Trophoblast cell (in vitro differentiated cells and primary cell): ENCODE measurements around the gene BICC1.

Source experiments
- DNase-seq, 2 donors: peaks; one replicate each; pipeline ENCODE4 v3.0.0-alpha.2; 2016
- H2AFZ ChIP-seq: 2 replicates; pipeline ENCODE4 v1.6.1; 2013; ENCODE audit warnings: low read length, moderate library complexity, mild to moderate bottlenecking; ENCODE audit not compliant: insufficient read depth, poor library complexity
- H2AK5ac ChIP-seq: 2 replicates; pipeline ENCODE4 v1.6.1; 2013; ENCODE audit warnings: mild to moderate bottlenecking, low read length
- H2BK120ac ChIP-seq: 2 replicates; pipeline ENCODE4 v1.6.1; 2013; ENCODE audit warnings: low read length, mild to moderate bottlenecking, moderate library complexity; ENCODE audit not compliant: insufficient read depth, poor library complexity
- H2BK12ac ChIP-seq: 2 replicates; pipeline ENCODE4 v1.6.1; 2013; ENCODE audit warnings: mild to moderate bottlenecking, low read length, moderate library complexity
- H2BK5ac ChIP-seq: 2 replicates; pipeline ENCODE4 v1.6.1; 2013; ENCODE audit warnings: low read length, low read depth, moderate library complexity, mild to moderate bottlenecking; ENCODE audit not compliant: poor library complexity
- H3K14ac ChIP-seq: 2 replicates; pipeline ENCODE4 v1.6.1; 2013; ENCODE audit warnings: mild to moderate bottlenecking, low read length
- H3K18ac ChIP-seq: 2 replicates; pipeline ENCODE4 v1.6.1; 2013; ENCODE audit warnings: mild to moderate bottlenecking, low read length
- H3K23ac ChIP-seq: 2 replicates; pipeline ENCODE4 v1.6.1; 2013; ENCODE audit warnings: low read length
- H3K27ac ChIP-seq: 2 replicates; pipeline ENCODE4 v1.5.1; 2013; ENCODE audit warnings: low read depth, mild to moderate bottlenecking, inconsistent platforms, low read length, moderate library complexity
- H3K27me3 ChIP-seq: 2 replicates; pipeline ENCODE4 v1.6.1; 2013; ENCODE audit warnings: inconsistent platforms, mild to moderate bottlenecking, low read length, moderate library complexity; ENCODE audit not compliant: insufficient read depth
- H3K36me3 ChIP-seq, 2 experiments: 1 replicate in 1 of 2; 2 replicates in 1 of 2; pipeline ENCODE4 v1.6.1; 2013; ENCODE audit warnings: low read length in 2 of 2, mild to moderate bottlenecking in 2 of 2, moderate library complexity in 1 of 2; ENCODE audit not compliant: insufficient read depth in 2 of 2, control insufficient read depth in 1 of 2
- H3K4ac ChIP-seq: 2 replicates; pipeline ENCODE4 v1.6.1; 2013; ENCODE audit warnings: low read depth, mild to moderate bottlenecking, low read length, moderate library complexity
- H3K4me1 ChIP-seq, 2 experiments: 1 replicate in 1 of 2; 2 replicates in 1 of 2; pipeline ENCODE4 v1.6.1; 2013; ENCODE audit warnings: low read length in 2 of 2, mild to moderate bottlenecking in 2 of 2, moderate library complexity in 1 of 2; ENCODE audit not compliant: insufficient read depth in 2 of 2, control insufficient read depth in 1 of 2
- H3K4me2 ChIP-seq: 2 replicates; pipeline ENCODE4 v1.6.1; 2013; ENCODE audit warnings: inconsistent platforms, mild to moderate bottlenecking, low read length, moderate library complexity
- H3K4me3 ChIP-seq: 2 replicates; pipeline ENCODE4 v1.5.1; 2013; ENCODE audit warnings: mild to moderate bottlenecking, low read depth, low read length, inconsistent platforms
- H3K79me1 ChIP-seq: one replicate; pipeline ENCODE4 v1.6.1; 2013; ENCODE audit warnings: low read length
- H3K79me2 ChIP-seq: 2 replicates; pipeline ENCODE4 v1.6.1; 2013; ENCODE audit warnings: low read length, mild to moderate bottlenecking; ENCODE audit not compliant: control insufficient read depth, insufficient read depth, poor library complexity
- H3K9ac ChIP-seq: 2 replicates; pipeline ENCODE4 v1.6.1; 2013; ENCODE audit warnings: mild to moderate bottlenecking, low read length
- H3K9me3 ChIP-seq: 2 replicates; pipeline ENCODE4 v1.6.1; 2013; ENCODE audit warnings: low read depth, mild to moderate bottlenecking, control low read depth, inconsistent platforms, low read length; ENCODE audit not compliant: insufficient read depth
- H4K12ac ChIP-seq: 2 replicates; pipeline ENCODE4 v1.6.1; 2013; ENCODE audit warnings: low read depth, mild to moderate bottlenecking, low read length, moderate library complexity
- H4K8ac ChIP-seq: 2 replicates; pipeline ENCODE4 v1.6.1; 2013; ENCODE audit warnings: low read depth, mild to moderate bottlenecking, low read length, moderate library complexity
- H4K91ac ChIP-seq: one replicate; pipeline ENCODE4 v1.6.1; 2013; ENCODE audit warnings: low read depth, mild to moderate bottlenecking, low read length, moderate library complexity
- WGBS: extraction: QIAGEN DNeasy Blood & Tissue Kit; methylation state at CpG from one replicate; pipeline ENCODE4 v1.1.7; 2013; ENCODE audit warnings: missing lambda C conversion rate; ENCODE audit not compliant: insufficient read length, insufficient coverage; ENCODE audit errors: extremely low coverage; 5-methylcytosine and 5-hydroxymethylcytosine counted together

BICC1 gene

DNA sequence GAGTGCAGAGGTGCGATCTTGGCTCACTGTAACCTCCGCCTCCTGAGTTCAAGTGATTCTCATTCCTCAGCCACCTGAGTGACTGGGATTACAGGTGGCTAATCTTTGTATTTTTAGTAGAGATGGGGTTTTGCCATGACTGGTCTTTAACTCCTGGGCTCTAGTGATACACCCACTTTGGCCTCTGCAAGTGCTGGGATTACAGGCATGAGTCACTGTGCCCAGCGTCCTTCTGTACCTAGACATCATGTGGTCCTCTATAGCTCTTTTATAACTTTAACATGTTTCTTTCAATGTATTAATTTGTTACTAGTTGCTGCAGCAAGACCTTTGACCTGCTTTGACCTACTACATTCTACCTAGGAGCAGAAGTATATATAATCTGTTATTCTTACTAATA, 38.7 kb upstream of the BICC1 start:
- no peak for DNase-seq
- no peak overlapping the region for H3K4ac ChIP-seq
- no peak overlapping the region for H2BK5ac ChIP-seq
- H3K27ac ChIP-seq: no peak overlapping the region
- no peak overlapping the region for H4K91ac ChIP-seq
- WGBS: no CpG with 5 or more reads among the region's 3 CpGs
- no peak overlapping the region for H2BK120ac ChIP-seq
- H3K14ac ChIP-seq: no peak overlapping the region
- no peak overlapping the region for H3K23ac ChIP-seq
- H3K36me3 ChIP-seq: no peaks in the 10 kb centered on the region
- H3K4me3 ChIP-seq: no peak overlapping the region
- H4K12ac ChIP-seq: no peak overlapping the region
- H3K9ac ChIP-seq: no peak overlapping the region
- no peak overlapping the region for H2AFZ ChIP-seq
- H2BK12ac ChIP-seq: no peak overlapping the region
- H4K8ac ChIP-seq: no peak overlapping the region
- no peaks in the 10 kb centered on the region for H3K79me1 ChIP-seq
- H3K4me1 ChIP-seq: peaks cover 0 to 3% of the 10 kb centered on the region in 2 experiments
- no peaks in the 10 kb centered on the region for H3K27me3 ChIP-seq
- H3K9me3 ChIP-seq: no peaks in the 10 kb centered on the region
- no peak overlapping the region for H3K4me2 ChIP-seq
- H2AK5ac ChIP-seq: no peak overlapping the region
- no peaks in the 10 kb centered on the region for H3K79me2 ChIP-seq
- no peak overlapping the region for H3K18ac ChIP-seq

DNA sequence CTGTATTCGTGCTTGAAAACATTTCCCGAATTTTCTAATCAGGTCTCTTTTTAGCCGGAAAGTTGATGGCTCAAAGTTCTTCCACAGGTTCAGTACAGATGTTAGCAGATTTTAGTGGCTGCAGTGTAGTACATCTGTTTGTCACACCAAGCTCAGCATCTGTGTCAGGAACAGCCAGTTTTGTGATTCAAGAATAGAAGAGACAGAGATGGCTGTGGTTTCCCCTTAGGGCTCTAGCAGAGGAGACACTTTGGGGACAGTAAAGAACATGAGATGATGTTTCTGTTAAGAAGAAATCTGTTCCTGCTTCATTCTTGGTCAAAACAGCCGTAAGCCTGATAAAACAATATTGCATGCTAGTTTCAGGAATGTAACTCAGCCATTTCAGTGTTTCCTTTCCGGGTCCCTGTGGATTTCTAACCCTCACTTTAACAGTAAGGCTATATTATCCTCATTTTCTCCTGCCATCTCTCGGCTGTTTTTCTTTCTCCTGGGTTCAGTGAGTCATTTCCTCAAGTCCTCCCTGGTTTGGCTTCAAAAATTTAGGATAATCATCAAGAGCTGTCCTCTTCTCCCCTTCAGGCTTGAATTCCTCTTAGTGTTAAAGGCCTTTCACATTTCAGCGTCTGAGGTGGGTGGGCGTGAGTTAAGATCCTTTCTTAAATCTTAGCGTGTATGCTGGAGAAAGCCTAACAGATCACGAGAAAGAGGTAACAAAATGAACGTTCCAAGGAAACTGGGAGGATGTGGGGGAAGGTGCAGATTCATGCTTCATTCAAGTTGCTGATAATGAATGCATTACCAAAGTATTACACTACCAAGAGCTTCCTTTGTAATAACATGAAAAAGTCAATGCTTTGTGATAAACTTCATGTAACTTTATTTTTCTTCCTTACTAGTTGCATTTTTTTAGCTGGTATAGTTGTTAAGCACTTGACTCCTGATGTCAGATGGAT, 37.1 kb upstream of the BICC1 start:
- H3K9ac ChIP-seq: no peak overlapping the region
- H3K79me1 ChIP-seq: no peaks in the 10 kb centered on the region
- DNase-seq: no peak
- no peak overlapping the region for H2BK5ac ChIP-seq
- H2AFZ ChIP-seq: no peak overlapping the region
- no peak overlapping the region for H2BK120ac ChIP-seq
- no peak overlapping the region for H4K91ac ChIP-seq
- H3K27me3 ChIP-seq: no peaks in the 10 kb centered on the region
- H3K79me2 ChIP-seq: no peaks in the 10 kb centered on the region
- H3K4me2 ChIP-seq: no peak overlapping the region
- no peak overlapping the region for H3K14ac ChIP-seq
- no peak overlapping the region for H4K12ac ChIP-seq
- H3K18ac ChIP-seq: no peak overlapping the region
- no peak overlapping the region for H3K23ac ChIP-seq
- H3K27ac ChIP-seq: no peak overlapping the region
- no peak overlapping the region for H3K4me3 ChIP-seq
- H3K4me1 ChIP-seq: peaks cover 0 to 3% of the 10 kb centered on the region in 2 experiments
- no peak overlapping the region for H2AK5ac ChIP-seq
- no peak overlapping the region for H2BK12ac ChIP-seq
- no CpG with 5 or more reads among the region's 11 CpGs for WGBS
- no peaks in the 10 kb centered on the region for H3K36me3 ChIP-seq
- H3K9me3 ChIP-seq: no peaks in the 10 kb centered on the region
- no peak overlapping the region for H4K8ac ChIP-seq
- no peak overlapping the region for H3K4ac ChIP-seq

DNA sequence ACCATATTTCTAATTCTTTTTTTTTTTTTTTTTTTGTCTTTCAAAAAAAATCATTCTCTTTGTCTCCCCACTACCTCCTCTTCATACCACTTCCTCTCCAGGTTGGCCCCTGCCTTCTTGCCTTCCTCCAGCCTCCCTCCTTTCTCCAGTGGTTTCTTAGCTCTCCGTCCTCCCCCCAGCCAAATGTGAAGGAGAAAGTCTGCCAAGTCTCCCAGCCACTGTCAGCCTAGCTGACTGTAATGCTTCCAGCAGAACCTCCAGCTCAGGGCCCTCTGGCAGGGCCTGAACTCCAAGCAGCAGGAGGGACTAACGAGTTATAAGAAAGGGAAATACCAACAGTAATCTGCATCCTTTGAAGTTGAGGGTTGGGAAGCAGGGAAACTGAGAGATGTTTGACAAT, 35.5 kb upstream of the BICC1 start:
- Histone ChIP-seq H3K4ac (no peak overlapping the region), H3K27me3 (no peaks in the 10 kb centered on the region), H2AFZ (no peak overlapping the region), H3K4me1 (peaks cover 0 to 3% of the 10 kb centered on the region in 2 experiments), H3K79me1 (no peaks in the 10 kb centered on the region), H3K4me3 (no peak overlapping the region), H3K9ac (no peak overlapping the region), H3K14ac (no peak overlapping the region), H3K23ac (no peak overlapping the region), H3K36me3 (no peaks in the 10 kb centered on the region), H3K27ac (no peak overlapping the region), H2BK12ac (no peak overlapping the region), H3K18ac (no peak overlapping the region), H3K79me2 (no peaks in the 10 kb centered on the region), H4K91ac (no peak overlapping the region), H2BK5ac (no peak overlapping the region), H4K8ac (no peak overlapping the region), H2BK120ac (no peak overlapping the region), H2AK5ac (no peak overlapping the region), H3K9me3 (no peaks in the 10 kb centered on the region), H3K4me2 (no peak overlapping the region), H4K12ac (no peak overlapping the region)
- WGBS: no CpG with 5 or more reads among the region's 2 CpGs
- no peak for DNase-seq

GRCh38 chr10:58477902-58478301, 34.8 kb upstream of the BICC1 start:
- H3K79me1 ChIP-seq: no peaks in the 10 kb centered on the region
- no peak overlapping the region for H4K12ac ChIP-seq
- no peak overlapping the region for H4K8ac ChIP-seq
- H2BK12ac ChIP-seq: no peak overlapping the region
- no peak for DNase-seq
- H3K27ac ChIP-seq: no peak overlapping the region
- no peak overlapping the region for H2BK5ac ChIP-seq
- no peak overlapping the region for H3K4me2 ChIP-seq
- no peak overlapping the region for H3K14ac ChIP-seq
- H2BK120ac ChIP-seq: no peak overlapping the region
- no peak overlapping the region for H3K4me3 ChIP-seq
- no peaks in the 10 kb centered on the region for H3K9me3 ChIP-seq
- H4K91ac ChIP-seq: no peak overlapping the region
- H2AK5ac ChIP-seq: no peak overlapping the region
- WGBS: no CpG with 5 or more reads among the region's 2 CpGs
- H3K79me2 ChIP-seq: no peaks in the 10 kb centered on the region
- no peak overlapping the region for H3K23ac ChIP-seq
- H3K4ac ChIP-seq: no peak overlapping the region
- H3K27me3 ChIP-seq: no peaks in the 10 kb centered on the region
- no peak overlapping the region for H2AFZ ChIP-seq
- no peak overlapping the region for H3K18ac ChIP-seq
- no peaks in the 10 kb centered on the region for H3K36me3 ChIP-seq
- H3K9ac ChIP-seq: no peak overlapping the region
- peaks cover 0 to 3% of the 10 kb centered on the region in 2 experiments for H3K4me1 ChIP-seq
